GM18861 (cell line): Measurements from ENCODE around the gene ATP5F1D.

Experiments
- ATAC-seq: cut with Tn5 transposase; IDR thresholded peaks from one replicate; pipeline ENCODE4 v1.9.1; 2021; ENCODE audit not compliant: unreplicated experiment

The ATP5F1D gene

DNA sequence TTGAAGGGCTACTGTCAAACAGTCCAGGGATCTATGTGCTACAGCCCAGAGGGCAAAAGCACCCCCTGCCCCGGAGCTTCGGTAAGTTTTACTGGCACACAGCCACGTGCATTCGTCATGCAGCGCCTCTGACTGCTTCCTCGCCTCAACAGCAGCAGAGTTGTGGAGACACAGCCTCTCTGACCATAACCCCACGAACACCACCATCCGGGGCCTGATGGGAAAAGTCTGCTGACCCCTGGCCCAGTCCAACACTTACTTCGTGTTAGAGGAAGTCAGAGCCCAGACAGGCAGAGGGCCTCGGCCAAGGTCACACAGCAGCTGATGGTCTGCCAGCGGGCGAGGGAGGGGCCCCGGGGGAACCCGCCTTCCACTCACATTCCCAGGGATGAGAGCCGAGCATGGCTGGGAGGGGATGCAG is 8.9 kb upstream of the ATP5F1D start:
- ATAC-seq = no peak

DNA sequence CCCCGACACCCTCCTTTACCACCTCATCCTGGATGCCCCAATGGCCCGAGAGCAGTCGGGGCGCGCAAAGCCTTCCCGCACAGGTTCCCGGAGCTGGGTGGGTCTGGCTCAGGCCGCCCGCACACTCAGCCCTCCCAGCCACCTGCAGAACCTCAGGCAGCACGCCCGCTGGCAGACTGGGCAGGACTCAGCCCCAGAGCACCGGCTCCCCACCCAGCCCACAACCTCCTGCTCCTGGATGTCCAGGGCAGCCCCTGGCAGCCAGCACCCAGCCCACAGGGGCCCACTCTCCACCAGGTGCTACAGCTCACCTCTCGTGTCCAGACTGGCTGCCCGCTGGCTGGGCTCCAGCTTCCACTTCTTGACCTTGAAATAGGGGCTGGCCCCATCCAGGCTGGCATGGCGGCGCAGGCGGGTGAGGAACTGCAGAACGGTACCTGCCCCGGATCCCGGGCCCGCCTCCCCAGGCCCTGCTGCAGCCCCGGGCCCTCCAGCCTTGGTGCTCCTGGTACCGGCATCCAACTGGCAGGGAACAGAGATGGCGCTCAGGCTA is 8.4 kb upstream of the ATP5F1D start:
- ATAC-seq = no peak

DNA sequence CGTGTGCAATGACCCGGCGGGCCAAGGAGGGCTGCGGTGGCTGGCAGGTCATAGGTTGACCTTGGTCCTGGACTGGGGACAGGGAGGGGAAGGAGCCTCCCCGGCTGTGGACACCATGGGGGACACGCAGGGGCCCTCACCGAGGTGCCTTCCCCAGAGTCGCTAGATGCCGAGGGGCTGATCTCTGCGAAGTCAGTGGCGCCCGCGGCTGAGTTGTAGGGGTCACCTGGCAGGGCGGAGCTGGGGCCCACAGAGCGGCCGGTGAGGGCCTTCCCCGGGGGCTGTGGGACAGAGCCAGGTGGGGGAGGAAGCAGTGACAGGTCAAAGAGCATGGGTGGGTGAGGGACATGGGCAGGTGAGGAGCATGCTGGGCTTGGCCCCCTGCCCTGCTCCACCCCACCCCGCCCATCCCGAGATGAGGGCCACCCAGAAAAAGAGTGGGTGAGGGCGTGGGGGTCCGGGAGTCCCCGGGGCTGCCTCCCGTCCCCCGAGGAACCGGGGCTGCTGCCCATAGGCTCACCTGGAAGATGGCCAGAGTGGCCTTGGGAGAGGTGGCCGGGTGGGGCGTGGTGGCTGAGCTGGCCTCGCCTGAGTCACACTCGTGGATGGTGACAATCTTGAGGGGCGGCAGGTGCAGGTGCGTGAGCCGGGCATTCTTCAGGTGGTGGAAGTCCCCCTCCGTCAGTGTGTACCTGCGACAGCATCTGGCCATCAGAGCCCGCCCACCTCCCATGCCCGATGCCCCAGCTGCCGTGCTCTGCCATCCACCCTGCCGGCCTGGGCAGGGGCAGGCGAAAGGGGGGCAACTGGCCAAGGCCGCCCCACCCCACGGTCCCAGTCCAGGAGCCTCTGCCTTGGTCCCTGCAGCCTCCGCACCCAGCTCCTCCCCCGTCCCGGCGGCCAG is 7.2 kb upstream of the ATP5F1D start:
- ATAC-seq = no peak

DNA sequence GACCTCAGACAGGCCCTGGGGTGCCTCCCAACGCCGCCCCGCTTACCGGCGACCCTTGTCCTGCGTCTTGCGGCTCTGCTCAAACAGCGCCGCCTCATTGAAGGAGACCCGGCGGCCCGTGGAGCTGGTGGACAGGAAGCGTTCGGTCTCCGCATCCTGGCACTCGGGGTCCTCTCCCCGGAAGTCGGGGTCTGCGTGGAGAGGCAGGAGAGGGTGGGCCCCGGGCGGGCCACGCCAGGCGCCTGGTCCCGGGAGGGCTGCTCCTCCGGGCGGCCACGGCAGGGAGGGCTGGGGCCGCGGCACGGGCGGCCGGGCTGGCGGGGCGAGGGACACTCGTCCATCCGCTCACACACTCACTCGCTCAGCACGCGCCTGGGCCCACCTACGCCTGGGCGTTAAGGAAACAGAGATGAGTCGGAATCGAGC is 6.6 kb upstream of the ATP5F1D start:
- ATAC-seq = no peak

- ATAC-seq = no peak
Observed at GRCh38 chr19:1235625-1236538, 5.7 kb upstream of the ATP5F1D start.

GRCh38 chr19:1236576-1236975 is 5.0 kb upstream of the ATP5F1D start:
- no peak for ATAC-seq

- ATAC-seq = no peak
Observed at GRCh38 chr19:1237027-1237659, 4.4 kb upstream of the ATP5F1D start.

DNA sequence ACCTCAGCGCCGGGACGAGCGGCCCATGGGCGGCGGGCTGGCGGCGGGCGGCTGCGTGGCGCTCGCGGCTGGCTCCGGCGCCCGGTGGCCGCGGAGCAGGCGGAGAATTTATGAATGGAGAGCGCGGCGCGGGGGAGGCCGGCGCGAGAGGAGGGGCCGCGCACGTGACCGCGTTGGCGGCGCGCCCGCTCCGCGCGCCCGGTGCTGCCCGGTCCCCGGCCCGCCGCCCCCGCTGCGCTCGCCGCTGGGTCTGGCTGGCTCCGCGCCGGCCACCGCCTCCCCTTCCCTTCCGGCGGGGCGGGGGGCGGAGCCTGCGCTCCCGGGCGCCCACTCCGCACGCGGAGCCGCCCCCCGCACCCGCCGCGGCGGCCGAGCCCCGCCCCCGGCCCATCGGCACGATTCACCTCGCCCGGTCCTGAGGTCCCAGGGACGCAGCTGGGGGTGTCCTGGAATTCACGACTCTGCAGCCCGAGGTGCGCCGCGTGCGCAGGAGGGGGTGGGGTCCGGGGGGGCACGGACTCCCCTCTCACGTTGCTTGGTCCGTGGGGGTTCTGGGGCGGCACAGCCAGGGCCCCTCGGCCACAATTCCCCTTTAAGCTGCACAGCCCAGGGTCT is 3.7 kb upstream of the ATP5F1D start, which contains the start of gene CBARP:
TSS of gene CBARP (minus strand) at position 252 of the 615 bp plus-strand sequence. CDS start 1,905 bp downstream, outside the sequence.
- no peak for ATAC-seq

- no peak for ATAC-seq
Observed at GRCh38 chr19:1238369-1239303, 2.9 kb upstream of the ATP5F1D start.

- ATAC-seq = no peak
Observed at GRCh38 chr19:1239420-1239795, 2.1 kb upstream of the ATP5F1D start.

GRCh38 chr19:1239796-1240737 is 1.5 kb upstream of the ATP5F1D start:
- peak; percentile 29 for ATAC-seq

DNA sequence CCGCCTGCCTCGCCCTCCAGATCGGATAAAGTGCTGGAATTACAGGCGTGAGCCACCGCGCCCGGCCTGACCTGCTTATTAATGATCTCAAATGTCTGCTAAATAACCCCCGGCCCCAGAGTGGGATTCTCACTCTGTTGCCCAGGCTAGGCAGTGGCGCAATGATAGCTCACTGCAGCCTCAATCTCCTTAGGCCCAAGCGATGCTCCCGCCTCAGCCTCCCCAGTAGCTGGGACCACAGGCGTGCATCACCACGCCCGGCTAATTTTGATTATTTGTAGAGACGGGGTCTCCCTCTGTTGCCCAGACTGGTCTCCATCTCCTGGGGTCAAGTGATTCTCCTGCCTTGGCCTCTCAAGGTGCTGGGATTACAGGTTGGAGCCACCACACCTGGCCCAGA is 626 bp upstream of the ATP5F1D start:
- no peak for ATAC-seq

- no peak for ATAC-seq
Observed at GRCh38 chr19:1243768-1244692, 2.5 kb downstream of the ATP5F1D start.

GRCh38 chr19:1244693-1245451 is 3.3 kb downstream of the ATP5F1D start:
- no peak for ATAC-seq

GRCh38 chr19:1245494-1246264 is 4.1 kb downstream of the ATP5F1D start:
- no peak for ATAC-seq
